Measurements from ENCODE around the gene TBCK.
A peak's percentile ranks its signal among the peaks of the same experiment; 100 is the strongest.

Gene TBCK

GRCh38 chr4:106284227-106284626 lies 31.8 kb downstream of the TBCK start:
- H3K4me3 ChIP-seq (ENCODE audit: low read depth, low read length), result no peak overlapping the region
- TF ChIP-seq CTCF (IDR thresholded peaks at IDR 0.05; ENCODE audit: low read depth, low read length), result no peak

DNA sequence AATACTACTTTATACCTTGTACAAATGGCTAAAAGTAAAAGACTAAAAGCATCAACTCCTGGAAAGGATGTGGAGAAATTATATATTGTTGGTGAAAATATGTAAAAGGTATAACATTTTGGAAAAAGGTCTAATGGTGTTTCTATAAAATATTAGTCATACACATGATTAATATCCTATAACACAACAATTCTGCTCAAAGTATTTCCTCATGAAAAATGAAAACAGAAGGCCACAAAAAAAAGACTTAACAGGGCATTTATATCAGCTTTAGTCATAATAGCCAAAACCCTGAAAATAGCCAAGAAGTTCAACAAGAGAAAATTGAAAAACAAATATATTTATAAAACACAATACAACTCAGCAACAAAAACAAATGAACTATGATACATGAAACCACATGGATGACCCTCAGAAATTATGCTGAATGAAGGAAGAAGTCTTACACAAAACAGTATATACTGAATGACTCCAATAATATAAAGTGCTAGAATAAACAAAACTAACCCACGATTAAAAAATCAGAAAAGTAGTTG lies 38.8 kb downstream of the TBCK start:
- in situ Hi-C loops (cut with HindIII; ENCODE audit: low sequenced_read_pairs), result no loop called here
- peak; percentile 20 for DNase-seq (ENCODE audit: low read depth, low spot score)
- H3K4me3 ChIP-seq (ENCODE audit: low read depth, low read length), result no peak overlapping the region
- no peak for TF ChIP-seq CTCF (IDR thresholded peaks at IDR 0.05; ENCODE audit: low read depth, low read length)

More at GRCh38 chr4:106284227-106284626, 31.8 kb downstream of the TBCK start:
- no peak for DNase-seq (ENCODE audit: low read depth, low spot score)
- in situ Hi-C loops (cut with HindIII; ENCODE audit: low sequenced_read_pairs), result no loop called here

GRCh38 chr4:106273831-106274230 lies 42.2 kb downstream of the TBCK start:
- no peak for TF ChIP-seq CTCF (IDR thresholded peaks at IDR 0.05; ENCODE audit: low read depth, low read length)
- DNase-seq (ENCODE audit: low read depth, low spot score), result peak; percentile 15
- H3K4me3 ChIP-seq (ENCODE audit: low read depth, low read length), result no peak overlapping the region
- in situ Hi-C loops (cut with HindIII; ENCODE audit: low sequenced_read_pairs), result no loop called here

DNA sequence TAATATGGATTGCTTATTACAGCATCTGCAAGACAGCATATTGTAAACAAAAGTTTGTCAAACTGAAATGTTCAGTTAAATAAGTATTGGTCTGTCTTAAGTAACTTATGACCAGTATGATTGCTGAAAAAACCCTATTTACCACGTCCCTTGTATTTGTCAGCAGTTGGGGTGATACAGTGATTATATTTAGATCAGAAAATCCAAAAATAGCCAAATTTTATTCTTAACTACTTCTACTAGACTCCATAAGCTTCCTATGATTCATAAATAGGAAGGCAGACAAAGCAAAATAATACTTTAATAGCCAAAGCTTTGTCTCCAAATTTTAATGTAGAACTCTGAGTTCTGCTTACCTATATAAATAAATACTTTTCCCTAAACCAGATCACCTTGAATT lies 45.3 kb downstream of the TBCK start:
- no peak overlapping the region for H3K4me3 ChIP-seq (ENCODE audit: low read depth, low read length)
- TF ChIP-seq CTCF (IDR thresholded peaks at IDR 0.05; ENCODE audit: low read depth, low read length), result no peak
- DNase-seq (ENCODE audit: low read depth, low spot score), result no peak
- in situ Hi-C loops (cut with HindIII; ENCODE audit: low sequenced_read_pairs), result no loop called here

- TF ChIP-seq CTCF (IDR thresholded peaks at IDR 0.05; ENCODE audit: low read depth, low read length), result no peak
- H3K4me3 ChIP-seq (ENCODE audit: low read depth, low read length), result no peak overlapping the region
- in situ Hi-C loops (cut with HindIII; ENCODE audit: low sequenced_read_pairs), result no loop called here
- no peak for DNase-seq (ENCODE audit: low read depth, low spot score)
These were observed 46.3 kb downstream of the TBCK start for GRCh38 chr4:106269711-106270110.

DNA sequence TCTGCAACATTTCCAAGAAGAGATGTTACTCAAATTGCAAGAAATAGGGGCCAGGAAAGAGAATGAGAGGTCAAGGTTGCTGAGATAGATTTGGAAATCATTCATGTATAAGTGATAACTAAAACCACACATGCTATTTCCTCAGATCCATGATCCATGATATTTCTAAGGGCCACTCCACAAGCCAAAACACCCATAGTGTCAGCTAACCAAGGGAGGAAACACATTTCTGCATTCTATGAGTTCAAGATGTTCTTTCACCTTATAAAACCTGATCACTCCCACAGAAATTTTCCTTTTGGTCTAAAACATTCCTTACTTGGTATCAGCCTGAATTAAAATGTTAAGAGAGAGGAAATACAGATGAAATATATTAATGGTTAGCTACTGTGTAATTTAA lies 47.2 kb downstream of the TBCK start:
- DNase-seq (ENCODE audit: low read depth, low spot score), result no peak
- no peak overlapping the region for H3K4me3 ChIP-seq (ENCODE audit: low read depth, low read length)
- in situ Hi-C loops (cut with HindIII; ENCODE audit: low sequenced_read_pairs), result no loop called here
- no peak for TF ChIP-seq CTCF (IDR thresholded peaks at IDR 0.05; ENCODE audit: low read depth, low read length)

- H3K4me3 ChIP-seq (ENCODE audit: low read depth, low read length), result no peak overlapping the region
- TF ChIP-seq CTCF (IDR thresholded peaks at IDR 0.05; ENCODE audit: low read depth, low read length), result peak; percentile 67
- DNase-seq (ENCODE audit: low read depth, low spot score), result peak; percentile 72
- in situ Hi-C loops (cut with HindIII; ENCODE audit: low sequenced_read_pairs), result no loop called here
These were observed 49.8 kb downstream of the TBCK start for GRCh38 chr4:106266201-106266600.
